Occipital lobe (tissue), 2 donors: ENCODE measurements around the gene STK31. TPM values are rescaled to one million over a fixed set of nuclear protein-coding genes. Genes with fewer than 3 reads are reported as not detected.
"Not testable (repeated sequence)": the region's sequence is repeated elsewhere in the genome, so short reads cannot be mapped to it uniquely, and the experiment has no call there.

ENCODE experiments used
- DNase-seq: peaks from one replicate; lab custom pipeline; 2025; lab: John Stamatoyannopoulos, UW
- total RNA-seq: library from RNA; depleted of rRNA; stranded (reverse); fragments of >200 nt; gene quantifications from one replicate; pipeline ENCODE4 v1.2.3, GENCODE V29; 2014

Gene STK31
- total RNA-seq, result 38.8 TPM

GRCh38 chr7:23710000-23710399 lies at the start of gene STK31:
TSS of gene STK31 (plus strand) at chr7:23710219. CDS start at chr7:23710286, 67 bp downstream.
- DNase-seq, result no peak

GRCh38 chr7:23661385-23661784 lies 48.6 kb upstream of the STK31 start:
- no peak for DNase-seq

GRCh38 chr7:23662124-23662983 lies 47.7 kb upstream of the STK31 start:
- no peak for DNase-seq

- no peak for DNase-seq
Measured at GRCh38 chr7:23662984-23663313, 47.1 kb upstream of the STK31 start.

GRCh38 chr7:23664122-23664521 lies 45.9 kb upstream of the STK31 start:
- no peak for DNase-seq

GRCh38 chr7:23672033-23672432 lies 38.0 kb upstream of the STK31 start:
- DNase-seq, result no peak

- peak; percentile 84 for DNase-seq
Measured at GRCh38 chr7:23679898-23680413, 30.1 kb upstream of the STK31 start, which contains the start of gene FAM221A. TSS of gene FAM221A (plus strand) at chr7:23680199. CDS start at chr7:23680219, 20 bp downstream.

GRCh38 chr7:23680414-23681405 lies 29.3 kb upstream of the STK31 start:
- DNase-seq, result peak; percentile 56

- not testable (repeated sequence) for DNase-seq
Measured at GRCh38 chr7:23684041-23684440, 26.0 kb upstream of the STK31 start.

- DNase-seq, result no peak
Measured at GRCh38 chr7:23685731-23686130, 24.3 kb upstream of the STK31 start.

GRCh38 chr7:23687011-23687410 lies 23.0 kb upstream of the STK31 start:
- DNase-seq, result no peak

- no peak for DNase-seq
Measured at GRCh38 chr7:23689165-23689564, 20.9 kb upstream of the STK31 start.

GRCh38 chr7:23691320-23691719 lies 18.7 kb upstream of the STK31 start:
- DNase-seq, result no peak

- DNase-seq, result no peak
Measured at GRCh38 chr7:23693224-23693623, 16.8 kb upstream of the STK31 start.

GRCh38 chr7:23696916-23697441 lies 13.0 kb upstream of the STK31 start:
- no peak for DNase-seq

- no peak for DNase-seq
Measured at GRCh38 chr7:23698822-23699221, 11.2 kb upstream of the STK31 start.

GRCh38 chr7:23700046-23700445 lies 10.0 kb upstream of the STK31 start:
- no peak for DNase-seq

- no peak for DNase-seq
Measured at GRCh38 chr7:23709081-23709750, 803 bp upstream of the STK31 start.

GRCh38 chr7:23712368-23713284 lies 2.6 kb downstream of the STK31 start:
- DNase-seq, result no peak
